Panc1 (cell line): Measurements from ENCODE around the gene C11orf65. TPM values are rescaled to one million over a fixed set of nuclear protein-coding genes. Genes with fewer than 3 reads are reported as not detected.

Experiments
- ATAC-seq: fragments of 200-7000 bp; cut with Tn5 transposase; 2 replicates; pipeline ENCODE4 v1.9.1; 2020; ENCODE audit warnings: mild to moderate bottlenecking, moderate library complexity
- BruUV-seq: library from RNA; stranded (reverse); fragments of 400-500 nt; replicated peaks from 2 replicates; lab custom pipeline; 2021; lab: Mats Ljungman, UMichigan
- CTCF ChIA-PET: fragments of 300-600 bp; sonication (Branson Sonifier 250); formaldehyde crosslinking; loops from one replicate; lab custom pipeline; 2022; ENCODE audit warnings: antibody characterized with exemption; lab: Charles Lee
- POLR2A ChIA-PET: fragments of 300-600 bp; sonication (Branson Sonifier 250); formaldehyde crosslinking; loops from one replicate; lab custom pipeline; 2022; ENCODE audit warnings: antibody characterized with exemption; lab: Charles Lee
- DNase-seq: peaks from one replicate; pipeline ENCODE4 v3.0.0-alpha.2; 2010; ENCODE audit warnings: low read depth, low spot score
- H3K27ac ChIP-seq: 2 replicates; pipeline ENCODE4 v1.5.1; 2011; ENCODE audit warnings: mild to moderate bottlenecking, low read length, inconsistent platforms
- H3K27me3 ChIP-seq: fragments of 200-500 bp; sonication (Bioruptor generic); 2 replicates; pipeline ENCODE4 v1.6.0; 2014; ENCODE audit warnings: low read length, inconsistent platforms; ENCODE audit not compliant: control insufficient read depth, insufficient read depth
- H3K36me3 ChIP-seq: fragments of 200-500 bp; sonication (Bioruptor generic); 2 replicates; pipeline ENCODE4 v1.5.1; 2014; ENCODE audit warnings: inconsistent platforms, mild to moderate bottlenecking, low read length, moderate library complexity; ENCODE audit not compliant: control insufficient read depth, insufficient read depth
- H3K4me1 ChIP-seq: 2 replicates; pipeline ENCODE4 v1.5.1; 2011; ENCODE audit warnings: inconsistent platforms, mild to moderate bottlenecking, low read length, moderate library complexity; ENCODE audit not compliant: control insufficient read depth, insufficient read depth
- H3K4me3 ChIP-seq, 2 experiments: 2 replicates each; pipeline ENCODE4 v1.5.1; 2011 to 2012; ENCODE audit warnings: low read depth in 2 of 2, low read length in 2 of 2, mild to moderate bottlenecking in 2 of 2, inconsistent platforms in 1 of 2, moderate library complexity in 1 of 2
- H3K9me3 ChIP-seq: fragments of 200-500 bp; sonication (Bioruptor generic); 2 replicates; pipeline ENCODE4 v1.5.1; 2014; ENCODE audit warnings: low read depth, mild to moderate bottlenecking, inconsistent platforms, low read length, moderate library complexity; ENCODE audit not compliant: control insufficient read depth, insufficient read depth
- CTCF ChIP-seq: fragments of 450-650 bp; IDR thresholded peaks from 2 replicates; pipeline ENCODE4 v1.5.1; 2017; ENCODE audit warnings: mild to moderate bottlenecking
- POLR2AphosphoS5 ChIP-seq: IDR thresholded peaks from 2 replicates; pipeline ENCODE4 v1.6.1; 2012; ENCODE audit warnings: mild to moderate bottlenecking, low read depth, low read length, moderate library complexity
- REST ChIP-seq, 2 experiments: IDR thresholded peaks; 2 replicates each; pipeline ENCODE4 v1.6.1; 2011 to 2012; ENCODE audit warnings: low read depth in 2 of 2, control low read depth in 1 of 2, low read length in 1 of 2, mild to moderate bottlenecking in 1 of 2, moderate library complexity in 1 of 2; ENCODE audit not compliant: insufficient read depth in 1 of 2
- SIN3A ChIP-seq: IDR thresholded peaks from 2 replicates; pipeline ENCODE4 v1.6.1; 2012; ENCODE audit warnings: low read depth, mild to moderate bottlenecking, low read length, moderate library complexity, borderline replicate concordance; ENCODE audit not compliant: insufficient read depth
- TCF7L2 ChIP-seq: IDR thresholded peaks from 2 replicates; pipeline ENCODE4 v1.6.1; 2011; ENCODE audit warnings: mild to moderate bottlenecking, low read depth, low read length, inconsistent platforms
- in situ Hi-C: cut with HindIII; loops from 2 replicates; pipeline ENCODE4 v1.10.0; 2016; ENCODE audit warnings: low sequenced_read_pairs, low pct_unique_long_range_greater_than_20kb
- intact Hi-C: fragments of 100-400 bp; cut with micrococcal nuclease; formaldehyde crosslinking; loops from one replicate; pipeline ENCODE4 v1.10.0; 2022; ENCODE audit not compliant: unreplicated experiment
- total RNA-seq: library from RNA; stranded (reverse); gene quantifications from one replicate; pipeline ENCODE4 v1.2.1, GENCODE V29; 2021; ENCODE audit not compliant: unreplicated experiment

C11orf65 gene
- total RNA-seq, 1 experiment from 2014 or later = 0.18 TPM

DNA sequence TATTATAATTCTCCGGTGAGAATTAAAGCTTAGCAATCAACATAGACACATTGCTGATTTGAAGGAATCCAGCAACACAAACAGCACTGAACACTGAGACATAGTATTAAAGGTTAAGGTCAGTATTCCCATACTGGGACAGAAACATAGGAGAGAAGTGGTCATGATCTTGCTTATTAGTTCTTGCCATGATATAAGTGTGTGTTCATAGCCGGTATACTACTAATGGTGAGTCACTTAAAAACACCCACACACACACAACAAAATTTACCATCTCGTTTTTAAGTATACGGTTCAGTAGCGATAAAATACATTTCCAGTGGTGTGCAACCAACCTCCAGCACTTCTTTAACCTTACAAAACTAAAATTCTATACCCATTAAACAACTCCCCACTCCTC is 96.3 kb downstream of the C11orf65 start:
- Histone ChIP-seq H3K4me3 (no peak overlapping the region), H3K27me3 (no peaks in the 10 kb centered on the region), H3K9me3 (no peaks in the 10 kb centered on the region), H3K36me3 (no peaks in the 10 kb centered on the region), H3K27ac (no peak overlapping the region), H3K4me1 (no peaks in the 10 kb centered on the region)
- ATAC-seq (no peak), DNase-seq (no peak)
- intact Hi-C loops = no loop called here
- POLR2A ChIA-PET = no interaction called here
- TF ChIP-seq SIN3A (no peak), POLR2AphosphoS5 (no peak), CTCF (no peak), TCF7L2 (no peak), REST (IDR thresholded peaks at IDR 0.05; ENCODE audit: insufficient read depth in 1 of 2, low read depth in 2 of 2, low read length in 1 of 2) (no peak)
- CTCF ChIA-PET = no interaction called here
- in situ Hi-C loops = no loop called here
- no TSS peak for BruUV-seq

DNA sequence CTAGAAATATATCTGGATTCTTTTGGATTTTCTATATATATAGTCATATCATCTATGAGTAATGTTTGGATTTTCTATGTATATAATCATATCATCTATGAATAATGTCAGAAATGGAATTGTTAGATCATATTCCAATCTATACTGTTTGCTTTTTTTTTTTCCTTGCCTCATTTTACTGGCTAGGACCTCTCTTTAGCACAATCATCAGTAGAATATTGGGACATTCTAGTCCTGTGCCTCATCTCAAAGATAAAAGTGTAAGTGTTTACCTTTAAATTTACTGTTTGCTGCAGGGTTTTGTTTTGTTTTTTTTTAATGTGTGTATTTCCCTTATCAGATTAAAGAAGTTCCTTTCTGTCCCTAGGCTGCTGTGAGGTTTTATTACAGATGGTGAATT is 97.0 kb downstream of the C11orf65 start:
- intact Hi-C loops (no loop called here), in situ Hi-C loops (no loop called here)
- DNase-seq (no peak), ATAC-seq (no peak)
- Histone ChIP-seq H3K9me3 (no peaks in the 10 kb centered on the region), H3K27ac (no peak overlapping the region), H3K27me3 (no peaks in the 10 kb centered on the region), H3K4me3 (no peak overlapping the region), H3K4me1 (no peaks in the 10 kb centered on the region), H3K36me3 (no peaks in the 10 kb centered on the region)
- TF ChIP-seq TCF7L2 (no peak), REST (IDR thresholded peaks at IDR 0.05; ENCODE audit: insufficient read depth in 1 of 2, low read depth in 2 of 2, low read length in 1 of 2) (no peak), POLR2AphosphoS5 (no peak), CTCF (no peak), SIN3A (no peak)
- ChIA-PET CTCF (interaction anchor here (0.7 kb wide), 1 partner anchor 33 kb away, joined by 4 read pairs; no protein-coding TSS in a partner anchor), POLR2A (no interaction called here)
- BruUV-seq = no TSS peak
